Adipocyte (in vitro differentiated cells): ENCODE data around the gene SAMMSON.

Experiments
- DNase-seq: peaks from one replicate; pipeline ENCODE4 v3.0.0-alpha.2; 2015; ENCODE audit warnings: low read depth
- H3K27me3 ChIP-seq: replicated peaks from 2 replicates; pipeline ENCODE4 v1.7.0; 2013; ENCODE audit warnings: mild to moderate bottlenecking, low read length, moderate library complexity; ENCODE audit not compliant: control insufficient read depth, insufficient read depth
- H3K36me3 ChIP-seq: 2 replicates; pipeline ENCODE4 v1.7.0; 2013; ENCODE audit warnings: low read length, mild to moderate bottlenecking, moderate library complexity; ENCODE audit not compliant: control insufficient read depth, insufficient read depth, severe bottlenecking
- H3K4me1 ChIP-seq: 2 replicates; pipeline ENCODE4 v1.7.0; 2013; ENCODE audit warnings: mild to moderate bottlenecking, low read length, moderate library complexity; ENCODE audit not compliant: control insufficient read depth, insufficient read depth
- H3K4me3 ChIP-seq: 2 replicates; pipeline ENCODE4 v1.7.0; 2013; ENCODE audit warnings: mild to moderate bottlenecking, low read length, moderate library complexity
- H3K9ac ChIP-seq: 2 replicates; pipeline ENCODE4 v1.7.0; 2013; ENCODE audit warnings: mild to moderate bottlenecking, low read length, moderate library complexity
- H3K9me3 ChIP-seq: 2 replicates; pipeline ENCODE4 v1.7.0; 2013; ENCODE audit warnings: mild to moderate bottlenecking, low read length, moderate library complexity; ENCODE audit not compliant: control insufficient read depth

SAMMSON gene

GRCh38 chr3:70090322-70090913, 90.9 kb downstream of the SAMMSON start:
- Histone ChIP-seq H3K9me3 (no peaks in the 10 kb centered on the region), H3K27me3 (peaks cover 2% of the 10 kb centered on the region), H3K4me1 (no peaks in the 10 kb centered on the region), H3K9ac (no peak overlapping the region), H3K4me3 (no peak overlapping the region), H3K36me3 (no peaks in the 10 kb centered on the region)
- DNase-seq, result peak; percentile 68

GRCh38 chr3:70094197-70094596, 94.7 kb downstream of the SAMMSON start:
- no peak for DNase-seq
- no peaks in the 10 kb centered on the region for H3K36me3 ChIP-seq
- H3K9me3 ChIP-seq, result no peaks in the 10 kb centered on the region
- no peak overlapping the region for H3K9ac ChIP-seq
- H3K4me3 ChIP-seq, result no peak overlapping the region
- no peaks in the 10 kb centered on the region for H3K4me1 ChIP-seq
- peaks cover 2% of the 10 kb centered on the region for H3K27me3 ChIP-seq

GRCh38 chr3:70095260-70095659, 95.7 kb downstream of the SAMMSON start:
- Histone ChIP-seq H3K9me3 (no peaks in the 10 kb centered on the region), H3K27me3 (no peaks in the 10 kb centered on the region), H3K4me1 (no peaks in the 10 kb centered on the region), H3K9ac (no peak overlapping the region), H3K4me3 (no peak overlapping the region), H3K36me3 (no peaks in the 10 kb centered on the region)
- DNase-seq, result no peak

- Histone ChIP-seq H3K27me3 (no peaks in the 10 kb centered on the region), H3K4me3 (no peak overlapping the region), H3K9me3 (no peaks in the 10 kb centered on the region), H3K36me3 (no peaks in the 10 kb centered on the region), H3K9ac (no peak overlapping the region), H3K4me1 (no peaks in the 10 kb centered on the region)
- no peak for DNase-seq
Measured at GRCh38 chr3:70096376-70097066, 97.0 kb downstream of the SAMMSON start.

- Histone ChIP-seq H3K27me3 (no peaks in the 10 kb centered on the region), H3K4me1 (no peaks in the 10 kb centered on the region), H3K4me3 (no peak overlapping the region), H3K9ac (no peak overlapping the region), H3K36me3 (no peaks in the 10 kb centered on the region), H3K9me3 (no peaks in the 10 kb centered on the region)
- no peak for DNase-seq
Measured at GRCh38 chr3:70097084-70097483, 97.6 kb downstream of the SAMMSON start.

- DNase-seq, result peak; percentile 1
- H3K4me1 ChIP-seq, result no peaks in the 10 kb centered on the region
Measured at GRCh38 chr3:70108072-70108471, 108.5 kb downstream of the SAMMSON start.

GRCh38 chr3:70108546-70108945, 109.0 kb downstream of the SAMMSON start:
- Histone ChIP-seq H3K4me3 (no peak overlapping the region), H3K9me3 (peaks cover 8% of the 10 kb centered on the region), H3K36me3 (no peaks in the 10 kb centered on the region), H3K4me1 (no peaks in the 10 kb centered on the region), H3K27me3 (no peaks in the 10 kb centered on the region), H3K9ac (no peak overlapping the region)
- no peak for DNase-seq

More at GRCh38 chr3:70108072-70108471, 108.5 kb downstream of the SAMMSON start:
- Histone ChIP-seq H3K4me3 (no peak overlapping the region), H3K9ac (no peak overlapping the region), H3K27me3 (no peaks in the 10 kb centered on the region), H3K9me3 (peaks cover 8% of the 10 kb centered on the region), H3K36me3 (no peaks in the 10 kb centered on the region)

GRCh38 chr3:70110066-70110465, 110.5 kb downstream of the SAMMSON start:
- Histone ChIP-seq H3K9ac (no peak overlapping the region), H3K9me3 (peaks cover 8% of the 10 kb centered on the region), H3K27me3 (no peaks in the 10 kb centered on the region), H3K4me3 (no peak overlapping the region), H3K4me1 (no peaks in the 10 kb centered on the region), H3K36me3 (no peaks in the 10 kb centered on the region)
- DNase-seq, result no peak

GRCh38 chr3:70111411-70111810, 111.9 kb downstream of the SAMMSON start:
- no peak for DNase-seq
- no peaks in the 10 kb centered on the region for H3K36me3 ChIP-seq
- H3K9ac ChIP-seq, result no peak overlapping the region
- peaks cover 8% of the 10 kb centered on the region for H3K9me3 ChIP-seq
- H3K27me3 ChIP-seq, result no peaks in the 10 kb centered on the region
- no peaks in the 10 kb centered on the region for H3K4me1 ChIP-seq
- no peak overlapping the region for H3K4me3 ChIP-seq

- H3K27me3 ChIP-seq, result no peaks in the 10 kb centered on the region
- H3K36me3 ChIP-seq, result no peaks in the 10 kb centered on the region
- peaks cover 8% of the 10 kb centered on the region for H3K9me3 ChIP-seq
- no peaks in the 10 kb centered on the region for H3K4me1 ChIP-seq
- DNase-seq, result no peak
- H3K4me3 ChIP-seq, result no peak overlapping the region
- no peak overlapping the region for H3K9ac ChIP-seq
Measured at GRCh38 chr3:70112751-70113150, 113.2 kb downstream of the SAMMSON start.

GRCh38 chr3:70114431-70114830, 114.9 kb downstream of the SAMMSON start:
- no peaks in the 10 kb centered on the region for H3K27me3 ChIP-seq
- DNase-seq, result no peak
- H3K4me1 ChIP-seq, result no peaks in the 10 kb centered on the region
- no peak overlapping the region for H3K9ac ChIP-seq
- no peak overlapping the region for H3K4me3 ChIP-seq
- peaks cover 8% of the 10 kb centered on the region for H3K9me3 ChIP-seq
- H3K36me3 ChIP-seq, result no peaks in the 10 kb centered on the region

GRCh38 chr3:70119879-70120278, 120.3 kb downstream of the SAMMSON start:
- Histone ChIP-seq H3K4me3 (no peak overlapping the region), H3K9me3 (no peaks in the 10 kb centered on the region), H3K27me3 (no peaks in the 10 kb centered on the region), H3K4me1 (no peaks in the 10 kb centered on the region), H3K9ac (no peak overlapping the region), H3K36me3 (no peaks in the 10 kb centered on the region)
- DNase-seq, result no peak
